Transverse colon (tissue), 4 donors: ENCODE data around the gene DPH6.

Experiments used
- EP300 ChIP-seq: sonication (generic); formaldehyde crosslinking; IDR thresholded peaks from one replicate; pipeline ENCODE4 v1.6.1; 2017; ENCODE audit warnings: antibody characterized with exemption, low read depth
- POLR2AphosphoS5 ChIP-seq, 3 donors: sonication (generic); formaldehyde crosslinking; IDR thresholded peaks; one replicate each; pipeline ENCODE4 v1.6.1; 2016; ENCODE audit warnings: antibody characterized with exemption in 3 of 3
- TF ChIP-seq, protein P1 (sequence below), 5 experiments: fragments of 200-600 bp in 3 of 5; fragments of 450-650 bp in 2 of 5; sonication (generic) in 3 of 5; IDR thresholded peaks; 1 replicate in 2 of 5; 2 replicates in 3 of 5; pipeline ENCODE4 v1.5.1; 2016 to 2017; ENCODE audit warnings: antibody characterized with exemption in 5 of 5, inconsistent platforms in 3 of 5, mild to moderate bottlenecking in 2 of 5, moderate library complexity in 1 of 5

DNA sequence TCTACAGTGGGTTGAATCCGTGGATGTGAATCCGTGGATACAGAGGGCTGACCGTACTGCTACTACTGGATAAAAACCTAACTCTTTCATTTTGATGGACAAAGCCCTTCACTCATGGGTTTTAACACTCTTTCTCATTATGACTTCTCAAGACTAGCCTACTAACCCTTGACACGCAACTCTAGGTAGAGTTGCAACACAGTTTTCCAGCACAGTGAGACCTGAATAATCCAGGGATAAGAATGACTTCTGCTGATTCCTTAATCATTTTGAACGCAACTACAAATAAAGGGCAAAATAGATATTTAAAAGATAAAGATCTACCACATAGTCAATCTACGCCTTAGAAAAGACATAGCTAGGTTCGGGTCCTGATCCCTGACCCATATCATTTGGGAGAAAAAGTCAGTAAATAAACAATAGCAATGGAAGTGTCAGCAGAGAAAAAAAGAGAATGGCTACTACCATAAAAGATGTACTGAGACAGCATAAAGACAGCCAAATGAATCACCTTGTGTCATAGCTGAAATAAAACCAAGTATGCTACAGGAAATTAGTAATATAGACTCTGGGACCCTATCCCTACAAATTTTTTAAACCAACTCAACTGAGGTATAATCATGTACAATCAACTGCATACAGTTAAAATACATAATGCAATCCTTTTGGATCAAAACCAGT, 87.6 kb downstream of the DPH6 start:
- TF ChIP-seq, protein P1, sequence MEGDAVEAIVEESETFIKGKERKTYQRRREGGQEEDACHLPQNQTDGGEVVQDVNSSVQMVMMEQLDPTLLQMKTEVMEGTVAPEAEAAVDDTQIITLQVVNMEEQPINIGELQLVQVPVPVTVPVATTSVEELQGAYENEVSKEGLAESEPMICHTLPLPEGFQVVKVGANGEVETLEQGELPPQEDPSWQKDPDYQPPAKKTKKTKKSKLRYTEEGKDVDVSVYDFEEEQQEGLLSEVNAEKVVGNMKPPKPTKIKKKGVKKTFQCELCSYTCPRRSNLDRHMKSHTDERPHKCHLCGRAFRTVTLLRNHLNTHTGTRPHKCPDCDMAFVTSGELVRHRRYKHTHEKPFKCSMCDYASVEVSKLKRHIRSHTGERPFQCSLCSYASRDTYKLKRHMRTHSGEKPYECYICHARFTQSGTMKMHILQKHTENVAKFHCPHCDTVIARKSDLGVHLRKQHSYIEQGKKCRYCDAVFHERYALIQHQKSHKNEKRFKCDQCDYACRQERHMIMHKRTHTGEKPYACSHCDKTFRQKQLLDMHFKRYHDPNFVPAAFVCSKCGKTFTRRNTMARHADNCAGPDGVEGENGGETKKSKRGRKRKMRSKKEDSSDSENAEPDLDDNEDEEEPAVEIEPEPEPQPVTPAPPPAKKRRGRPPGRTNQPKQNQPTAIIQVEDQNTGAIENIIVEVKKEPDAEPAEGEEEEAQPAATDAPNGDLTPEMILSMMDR (IDR thresholded peaks at IDR 0.05): no peak
- TF ChIP-seq POLR2AphosphoS5 (IDR thresholded peaks at IDR 0.05) (no peak), EP300 (no peak)
